ENCODE results near the gene TRAPPC13. TPM values are rescaled to one million over a fixed set of nuclear protein-coding genes. Genes with fewer than 3 reads are reported as not detected.

The TRAPPC13 gene
- total and polyA plus RNA-seq, 2 of the 13 experiments (the other 11 are each of a cell fraction or from before 2014, with no cell fraction given), result 8.4 to 19.6 TPM

- TF ChIP-seq ZNF274 (CRISPR knock-in tag; IDR thresholded peaks at IDR 0.05), result no peak
- no peak for TF ChIP-seq BATF2 (CRISPR knock-in tag; IDR thresholded peaks at IDR 0.05)
- TF ChIP-seq ZNF580 (CRISPR knock-in tag; IDR thresholded peaks at IDR 0.05; ENCODE audit: borderline replicate concordance, low read depth), result peak; percentile 67; the same call in 1 of the 2 replicates
- TF ChIP-seq ZNF776 (CRISPR knock-in tag; IDR thresholded peaks at IDR 0.05), result no peak
- TF ChIP-seq PREB (CRISPR knock-in tag; IDR thresholded peaks at IDR 0.05), result no peak
- no peak for TF ChIP-seq ZNF605 (CRISPR knock-in tag; IDR thresholded peaks at IDR 0.05)
- TF ChIP-seq MTA1 (CRISPR knock-in tag; IDR thresholded peaks at IDR 0.05; ENCODE audit: borderline replicate concordance), result no peak
- peak; percentile 89 for TF ChIP-seq FOXA3 (CRISPR knock-in tag; IDR thresholded peaks at IDR 0.05)
- no peak for TF ChIP-seq SIN3B (IDR thresholded peaks at IDR 0.05; ENCODE audit: low read length)
- TF ChIP-seq ZSCAN21 (CRISPR knock-in tag; IDR thresholded peaks at IDR 0.05; ENCODE audit: borderline replicate concordance), result no peak
- TF ChIP-seq KLF16 (CRISPR knock-in tag; IDR thresholded peaks at IDR 0.05), result peak in 1 of 2 experiments; percentile 54; a peak in 1 of 4 replicates
- TF ChIP-seq MXD3 (CRISPR knock-in tag; IDR thresholded peaks at IDR 0.05), result no peak
- no peak for TF ChIP-seq GLMP (CRISPR knock-in tag; IDR thresholded peaks at IDR 0.05; ENCODE audit: borderline replicate concordance)
- no peak for TF ChIP-seq MAFF (IDR thresholded peaks at IDR 0.05; ENCODE audit: low read depth, low read length)
- no peak for TF ChIP-seq POLR2AphosphoS5 (IDR thresholded peaks at IDR 0.05; ENCODE audit: low read depth, low read length)
- TF ChIP-seq ATF2 (CRISPR knock-in tag; IDR thresholded peaks at IDR 0.05), result peak; percentile 29; the same call in 1 of the 2 replicates
- TF ChIP-seq SPEN (CRISPR knock-in tag; IDR thresholded peaks at IDR 0.05; ENCODE audit: low read depth), result no peak
- no peak for TF ChIP-seq KDM4B (CRISPR knock-in tag; IDR thresholded peaks at IDR 0.05)
- no peak for TF ChIP-seq CEBPB (IDR thresholded peaks at IDR 0.05; ENCODE audit: borderline replicate concordance, low read depth, low read length)
- TF ChIP-seq DMAP1 (CRISPR knock-in tag; IDR thresholded peaks at IDR 0.05), result no peak
- 0 out of 2 replicates have a peak, but pooled peaks have one; percentile 28 for TF ChIP-seq RXRA (CRISPR knock-in tag; IDR thresholded peaks at IDR 0.05)
- TF ChIP-seq ZNF432 (CRISPR knock-in tag; IDR thresholded peaks at IDR 0.05; ENCODE audit: borderline replicate concordance), result no peak
- no peak for TF ChIP-seq ZNF263 (CRISPR knock-in tag; IDR thresholded peaks at IDR 0.05)
- no peak for TF ChIP-seq THRA (CRISPR knock-in tag; IDR thresholded peaks at IDR 0.05; ENCODE audit: borderline replicate concordance)
- TF ChIP-seq BRD4 (CRISPR knock-in tag; IDR thresholded peaks at IDR 0.05), result no peak
- no peak for TF ChIP-seq ZNF839 (CRISPR knock-in tag; IDR thresholded peaks at IDR 0.05; ENCODE audit: borderline replicate concordance)
- no peak for TF ChIP-seq GATA4 (IDR thresholded peaks at IDR 0.05; ENCODE audit: borderline replicate concordance, low read depth)
Observed at GRCh38 chr5:65651144-65651543, 26.3 kb downstream of the TRAPPC13 start (continued).
